SKM-1 (cell line): ENCODE results near the gene DDX10.
"Not testable (repeated sequence)": the region's sequence is repeated elsewhere in the genome, so short reads cannot be mapped to it uniquely, and the experiment has no call there.

Experiments
- DNase-seq: peaks from one replicate; lab custom pipeline; 2025; ENCODE audit not compliant: unreplicated experiment; lab: John Stamatoyannopoulos, UW

Gene DDX10

GRCh38 chr11:108817976-108818375 is 153.1 kb downstream of the DDX10 start:
- no peak for DNase-seq

GRCh38 chr11:108818971-108819370 is 154.1 kb downstream of the DDX10 start:
- no peak for DNase-seq

GRCh38 chr11:108819957-108820356 is 155.1 kb downstream of the DDX10 start:
- DNase-seq = no peak

DNA sequence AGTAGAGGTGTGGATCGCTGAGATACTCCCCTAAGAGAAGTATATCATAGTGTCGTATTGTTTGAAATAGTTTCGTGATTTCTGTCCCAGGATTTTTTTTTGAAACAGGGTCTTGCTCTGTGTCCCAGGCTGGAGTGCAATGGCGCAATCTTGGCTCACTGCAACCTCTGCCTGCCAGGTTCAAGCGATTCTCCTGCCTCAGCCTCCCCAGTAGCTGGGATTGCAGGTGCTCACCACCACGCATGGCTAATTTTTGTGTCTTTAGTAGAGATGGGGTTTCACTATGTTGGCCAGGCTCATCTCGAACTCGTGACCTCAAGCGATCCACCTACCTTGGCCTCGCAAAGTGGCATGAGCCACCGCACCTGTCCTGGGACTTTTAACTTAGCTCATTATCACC is 159.1 kb downstream of the DDX10 start:
- DNase-seq = not testable (repeated sequence)

DNA sequence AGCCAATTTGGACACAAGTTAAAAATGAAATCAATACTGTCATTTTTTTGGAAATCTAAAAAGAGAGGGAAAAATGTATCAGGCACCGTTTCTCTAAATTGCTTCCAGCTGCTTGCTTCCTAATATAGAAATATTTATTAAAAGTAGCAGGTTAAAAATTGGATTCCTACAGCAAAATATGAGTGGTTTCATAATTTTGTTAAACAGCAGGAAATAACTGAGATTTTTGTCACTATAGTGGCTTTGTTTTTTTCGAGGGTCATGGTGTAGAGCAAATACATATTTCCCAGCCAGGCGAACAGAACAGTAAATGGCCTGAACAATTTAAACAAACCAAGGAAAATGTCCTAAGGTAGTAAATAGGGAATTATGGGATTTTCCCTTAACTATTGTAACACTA is 159.7 kb downstream of the DDX10 start:
- DNase-seq = no peak

DNA sequence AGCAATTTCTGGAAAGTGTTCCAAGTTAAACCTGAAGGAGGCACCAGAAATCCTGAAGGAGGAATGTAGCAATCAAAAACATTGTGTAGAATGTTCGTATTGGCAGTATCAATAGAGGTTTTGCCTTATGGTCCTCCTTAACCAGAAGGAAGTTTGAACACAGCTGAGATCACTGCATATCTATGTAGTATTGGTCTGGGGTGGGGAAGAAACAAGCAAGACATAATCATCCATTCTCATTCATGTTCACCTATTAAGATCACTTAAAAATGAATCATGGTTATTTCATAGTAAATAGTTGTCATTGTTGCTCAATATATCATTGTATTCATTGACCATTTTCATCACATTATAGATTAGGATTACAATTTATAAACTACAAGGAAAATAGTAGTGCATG is 160.5 kb downstream of the DDX10 start:
- DNase-seq = no peak

- DNase-seq = no peak
These were observed 161.3 kb downstream of the DDX10 start for GRCh38 chr11:108826136-108826535.

GRCh38 chr11:108835624-108836023 is 170.8 kb downstream of the DDX10 start:
- DNase-seq = no peak

DNA sequence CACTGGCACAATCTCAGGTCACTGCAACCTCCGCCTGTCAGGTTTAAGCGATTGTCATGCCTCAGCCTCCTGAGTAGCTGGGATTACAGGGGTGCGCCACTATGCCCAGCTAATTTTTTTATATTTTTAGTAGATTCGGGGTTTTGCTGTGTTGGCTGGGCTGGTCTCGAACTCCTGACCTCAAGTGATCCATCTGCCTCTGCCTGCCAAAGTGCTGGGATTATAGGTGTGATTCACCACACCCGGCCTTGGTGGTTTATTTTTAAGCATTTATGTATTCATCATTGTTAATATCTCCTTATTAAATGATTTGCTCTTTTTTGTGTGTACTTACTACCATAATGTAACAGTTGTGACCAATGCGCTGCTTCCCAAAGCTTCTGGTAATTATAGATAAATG is 171.7 kb downstream of the DDX10 start:
- DNase-seq = no peak

DNA sequence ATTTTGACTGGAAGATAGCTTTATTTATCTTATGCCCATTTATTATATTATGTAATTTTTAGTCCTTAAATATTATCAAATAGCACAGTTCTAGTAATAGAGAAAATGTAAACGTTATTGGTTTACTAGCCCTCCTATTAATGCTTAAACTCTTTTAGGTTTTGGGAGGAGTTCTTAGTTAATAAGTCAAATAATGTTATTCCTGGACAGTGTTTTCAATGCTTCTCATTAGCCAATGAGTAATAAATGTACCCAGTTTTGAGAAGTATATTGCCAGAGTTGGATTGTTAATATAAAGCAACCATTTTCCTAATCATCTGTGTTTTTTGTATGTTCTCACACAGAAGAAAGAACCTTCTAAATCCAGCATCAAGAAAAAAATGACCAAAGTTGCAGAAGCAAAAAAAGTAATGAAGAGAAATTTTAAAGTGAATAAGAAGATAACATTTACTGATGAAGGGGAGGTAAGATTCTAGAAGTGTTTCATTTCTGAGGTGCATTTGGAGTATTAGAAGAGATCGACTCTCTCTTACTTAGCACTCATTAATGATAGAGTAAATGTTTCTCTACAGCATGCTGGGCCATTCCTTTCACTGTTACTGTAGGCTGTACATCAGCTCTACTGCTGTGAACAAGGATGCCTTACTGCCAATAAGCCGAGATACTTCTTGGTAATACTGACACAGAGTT is 173.4 kb downstream of the DDX10 start:
- no peak for DNase-seq

GRCh38 chr11:108838792-108839105 is 173.9 kb downstream of the DDX10 start:
- peak; percentile 8 for DNase-seq

DNA sequence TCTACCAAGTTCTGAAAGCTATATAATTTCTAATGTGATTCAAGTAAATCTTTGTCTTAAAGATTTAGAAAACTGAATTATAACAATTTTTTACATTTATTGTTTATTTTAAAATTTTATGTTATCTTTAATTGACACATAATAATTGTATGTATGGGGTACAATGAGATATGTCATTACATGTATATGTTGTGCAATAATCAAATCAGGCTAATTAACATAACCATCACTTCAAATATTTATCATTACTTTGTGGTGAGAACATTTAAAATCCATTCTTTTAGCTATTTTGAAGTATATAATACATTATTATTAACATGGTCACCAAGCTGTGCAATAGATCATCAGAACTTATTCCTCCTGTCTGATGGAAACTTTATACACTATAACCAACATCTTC is 181.1 kb downstream of the DDX10 start:
- no peak for DNase-seq

GRCh38 chr11:108847298-108847990 is 182.6 kb downstream of the DDX10 start:
- DNase-seq = no peak

DNA sequence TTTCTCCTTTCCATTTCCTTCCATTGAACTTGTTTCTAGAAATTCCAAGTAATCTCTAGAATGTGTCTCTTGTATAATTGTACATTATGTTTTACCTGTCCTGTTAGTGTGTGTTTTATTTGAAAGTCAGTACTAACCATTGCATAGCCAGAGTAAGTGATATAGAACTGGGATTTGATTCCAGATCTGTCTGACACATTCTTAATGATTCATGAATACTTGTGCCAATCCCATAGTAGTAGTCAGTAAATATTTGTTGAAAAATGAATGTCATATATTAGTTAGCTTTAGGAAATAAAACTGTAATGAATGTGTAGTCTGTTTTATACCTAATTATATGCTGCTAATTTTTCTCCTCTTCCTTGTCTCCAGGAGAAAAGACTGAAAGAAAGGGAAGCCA is 186.9 kb downstream of the DDX10 start:
- DNase-seq = no peak

DNA sequence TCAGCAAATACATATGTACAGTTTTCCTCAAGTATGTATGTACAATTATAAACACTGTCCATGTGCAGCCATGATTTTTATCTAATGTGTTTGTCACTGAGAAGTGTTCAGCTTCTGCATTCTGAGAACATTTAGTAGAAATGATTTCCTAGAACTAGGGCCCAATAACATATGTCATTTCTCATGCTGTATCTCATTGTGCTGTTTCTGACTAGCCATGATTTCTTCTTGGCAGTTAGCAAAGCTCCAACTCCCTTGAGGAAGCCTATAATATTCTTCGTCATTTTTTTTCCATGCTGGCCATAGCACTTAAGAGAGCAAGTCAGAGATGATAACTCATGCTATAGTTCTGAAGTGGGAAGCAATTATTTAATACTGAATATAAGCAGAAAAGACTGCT is 187.8 kb downstream of the DDX10 start:
- DNase-seq = no peak

- DNase-seq = no peak
These were observed 188.3 kb downstream of the DDX10 start for GRCh38 chr11:108853151-108853550.

DNA sequence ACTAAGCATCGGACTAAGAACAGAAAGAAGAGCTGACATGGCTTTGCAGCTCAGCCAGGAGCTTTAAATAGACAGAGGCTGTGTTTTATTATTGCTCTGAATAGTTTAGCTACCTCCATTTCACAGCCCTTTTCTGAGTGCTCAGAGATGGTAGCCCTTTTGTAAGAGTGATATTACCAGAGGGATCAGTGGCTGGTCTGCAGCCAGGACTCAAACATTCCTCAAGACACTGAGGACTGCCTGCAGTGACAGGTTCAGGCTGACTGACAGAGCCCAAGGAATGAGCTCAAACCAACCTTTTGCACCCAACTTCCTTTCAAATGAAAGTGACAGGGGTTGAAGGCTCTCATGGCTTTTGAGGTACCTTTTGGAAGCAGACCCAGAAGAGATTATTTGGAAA is 189.0 kb downstream of the DDX10 start:
- DNase-seq = no peak

DNA sequence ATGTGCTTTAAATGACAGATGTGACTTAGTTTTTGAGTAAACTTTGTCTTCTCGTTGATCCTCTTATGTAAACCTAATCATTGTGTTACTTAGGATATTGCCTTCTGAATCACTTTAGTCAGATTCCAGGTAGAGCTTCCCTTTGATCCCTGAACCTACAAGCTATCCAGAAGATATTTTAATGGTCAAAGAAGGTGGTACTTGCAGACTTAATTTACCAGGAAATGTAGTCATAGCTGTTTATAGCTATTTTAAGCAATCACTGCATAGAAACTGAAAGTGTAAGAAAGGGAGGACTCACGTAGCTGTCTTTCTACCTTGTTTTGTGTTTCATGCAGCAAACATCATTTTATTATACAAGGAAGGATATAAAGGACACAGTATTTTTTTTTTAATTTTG is 189.5 kb downstream of the DDX10 start:
- DNase-seq = no peak

- DNase-seq = no peak
These were observed 192.5 kb downstream of the DDX10 start for GRCh38 chr11:108857382-108857781.

DNA sequence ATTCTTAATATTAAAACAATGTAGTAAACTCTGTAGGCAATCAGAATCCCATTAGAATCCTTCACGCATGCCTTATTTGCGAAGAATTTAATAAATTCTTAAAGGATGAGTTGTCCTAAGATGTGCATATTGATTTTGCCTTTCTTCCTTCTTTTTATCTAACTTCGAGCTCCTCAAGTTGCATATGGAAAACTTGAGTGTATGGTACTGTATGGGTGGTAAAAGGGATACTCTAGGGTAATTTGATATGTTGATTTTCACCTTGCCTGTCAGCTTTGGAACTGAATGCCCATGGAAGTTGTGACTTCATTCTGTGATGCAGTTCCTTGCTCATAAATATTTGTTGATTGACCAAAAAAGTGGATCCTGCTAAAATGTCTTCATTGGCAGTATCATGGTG is 193.8 kb downstream of the DDX10 start:
- no peak for DNase-seq

DNA sequence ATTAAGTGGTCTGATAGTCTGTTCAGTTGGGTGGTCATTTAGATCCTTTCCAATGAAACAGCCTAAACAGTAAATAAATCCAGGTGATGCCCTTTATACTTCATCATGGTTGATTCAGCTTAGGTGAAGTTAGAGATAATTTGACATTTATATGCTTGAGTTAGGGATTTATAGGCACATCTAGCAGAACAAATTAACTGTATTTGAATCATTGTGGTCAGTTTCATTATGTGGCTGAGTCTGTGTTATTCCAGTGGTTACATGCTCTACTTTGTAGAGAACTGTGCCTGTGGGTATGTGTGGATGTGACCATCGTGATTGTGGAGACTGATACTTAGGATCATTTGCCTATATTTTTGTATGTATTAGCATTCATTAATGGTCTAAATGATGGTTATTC is 194.6 kb downstream of the DDX10 start:
- no peak for DNase-seq

DNA sequence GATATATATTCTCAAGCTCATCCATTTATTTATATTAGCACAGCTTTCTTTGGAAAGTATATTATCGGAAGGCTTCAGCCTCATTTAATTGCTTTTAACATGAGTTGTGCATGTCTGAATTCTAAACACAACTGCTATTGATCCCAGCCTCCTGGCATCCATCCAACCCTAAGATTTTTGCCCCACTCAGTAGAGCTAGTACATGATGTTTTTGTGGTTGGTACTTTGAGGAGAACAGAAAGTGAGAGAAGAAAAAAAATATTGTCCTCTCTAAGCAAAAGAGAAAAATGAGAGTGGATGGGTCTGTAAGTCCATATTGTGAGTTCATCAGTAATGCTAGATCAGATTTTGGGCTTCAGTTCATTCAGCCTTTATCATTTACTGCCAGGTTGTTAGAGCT is 198.7 kb downstream of the DDX10 start:
- no peak for DNase-seq

- no peak for DNase-seq
These were observed 200.5 kb downstream of the DDX10 start for GRCh38 chr11:108865406-108865805.
